Measurements from ENCODE around the gene VASH1. TPM values are rescaled to one million over a fixed set of nuclear protein-coding genes. Genes with fewer than 3 reads are reported as not detected.

VASH1 gene
- polyA plus RNA-seq, 1 of the 3 experiments (the other 2 are of a cell fraction) = 4.9 TPM

DNA sequence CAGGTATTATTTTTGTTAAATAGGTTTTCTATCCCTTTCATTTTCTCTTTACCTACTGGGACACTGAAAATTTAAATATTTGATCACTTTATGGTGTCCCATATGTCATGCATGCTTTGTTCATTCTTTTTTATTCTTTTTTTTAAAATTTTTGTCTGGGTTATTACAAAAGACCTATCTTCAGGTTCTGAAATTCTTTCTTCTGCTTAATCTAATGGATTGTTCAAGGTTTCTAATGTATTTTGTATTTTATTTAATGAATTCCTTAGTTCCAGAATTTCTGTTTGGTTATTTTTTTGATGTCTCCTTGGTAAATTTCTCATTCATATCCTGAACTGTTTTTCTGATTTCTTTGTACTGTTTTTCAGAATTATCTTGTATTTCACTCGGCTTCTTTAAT, 20.2 kb upstream of the VASH1 start:
- H3K4me3 ChIP-seq (ENCODE audit: low read depth in 2 of 2, low read length in 1 of 2) = no peak overlapping the region
- TF ChIP-seq, protein P1, sequence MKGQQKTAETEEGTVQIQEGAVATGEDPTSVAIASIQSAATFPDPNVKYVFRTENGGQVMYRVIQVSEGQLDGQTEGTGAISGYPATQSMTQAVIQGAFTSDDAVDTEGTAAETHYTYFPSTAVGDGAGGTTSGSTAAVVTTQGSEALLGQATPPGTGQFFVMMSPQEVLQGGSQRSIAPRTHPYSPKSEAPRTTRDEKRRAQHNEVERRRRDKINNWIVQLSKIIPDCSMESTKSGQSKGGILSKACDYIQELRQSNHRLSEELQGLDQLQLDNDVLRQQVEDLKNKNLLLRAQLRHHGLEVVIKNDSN (IDR thresholded peaks at IDR 0.05; ENCODE audit: borderline replicate concordance, low read depth) = no peak
- TF ChIP-seq ELF1 (IDR thresholded peaks at IDR 0.05) (no peak), TEAD4 (IDR thresholded peaks at IDR 0.05; ENCODE audit: borderline replicate concordance, insufficient read depth) (no peak), RFX5 (IDR thresholded peaks at IDR 0.05; ENCODE audit: low read length) (no peak), FOSL2 (IDR thresholded peaks at IDR 0.05; ENCODE audit: borderline replicate concordance, low read depth) (no peak), NRF1 (IDR thresholded peaks at IDR 0.05; ENCODE audit: low read depth, low read length) (no peak), GABPA (IDR thresholded peaks at IDR 0.05; ENCODE audit: low read depth) (no peak)
- TF ChIP-seq, protein P2, sequence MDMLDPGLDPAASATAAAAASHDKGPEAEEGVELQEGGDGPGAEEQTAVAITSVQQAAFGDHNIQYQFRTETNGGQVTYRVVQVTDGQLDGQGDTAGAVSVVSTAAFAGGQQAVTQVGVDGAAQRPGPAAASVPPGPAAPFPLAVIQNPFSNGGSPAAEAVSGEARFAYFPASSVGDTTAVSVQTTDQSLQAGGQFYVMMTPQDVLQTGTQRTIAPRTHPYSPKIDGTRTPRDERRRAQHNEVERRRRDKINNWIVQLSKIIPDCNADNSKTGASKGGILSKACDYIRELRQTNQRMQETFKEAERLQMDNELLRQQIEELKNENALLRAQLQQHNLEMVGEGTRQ (IDR thresholded peaks at IDR 0.05; ENCODE audit: borderline replicate concordance, low read depth, low read length) = no peak
- ChIA-PET POLR2A (no interaction called here), CTCF (no interaction called here)
- H3K9me2 ChIP-seq = no peaks in the 10 kb centered on the region
- H3K4me2 ChIP-seq = no peak overlapping the region
- H3K9me3 ChIP-seq = 0 out of 2 replicates have a peak, but pooled peaks cover 8% of the 10 kb centered on the region
- WGBS (ENCODE audit: low lambda C conversion rate) = 8% methylated on average over 1 of the region's 1 CpG
- H3K36me3 ChIP-seq (replicated peaks in 1 of 2; ENCODE audit: control insufficient read depth in 1 of 2, insufficient read depth in 2 of 2, low read length in 1 of 2) = no peaks in the 10 kb centered on the region
- no peaks in the 10 kb centered on the region for H3K79me2 ChIP-seq (ENCODE audit: insufficient read depth)
- H3F3A ChIP-seq (replicated peaks; ENCODE audit: insufficient read depth) = no peaks in the 10 kb centered on the region
- no peaks in the 10 kb centered on the region for H3K27me3 ChIP-seq (ENCODE audit: insufficient read depth)
- H4K20me1 ChIP-seq (ENCODE audit: insufficient read depth) = no peaks in the 10 kb centered on the region
- no peaks in the 10 kb centered on the region for H3K4me1 ChIP-seq (ENCODE audit: control insufficient read depth in 1 of 2, insufficient read depth in 2 of 2, low read depth in 1 of 2, low read length in 1 of 2)
- H3K9ac ChIP-seq = no peak overlapping the region
- H2AFZ ChIP-seq (ENCODE audit: low read depth) = no peak overlapping the region
- H3K27ac ChIP-seq (ENCODE audit: low read depth in 2 of 2, low read length in 1 of 2) = no peak overlapping the region
- no peak for DNase-seq

DNA sequence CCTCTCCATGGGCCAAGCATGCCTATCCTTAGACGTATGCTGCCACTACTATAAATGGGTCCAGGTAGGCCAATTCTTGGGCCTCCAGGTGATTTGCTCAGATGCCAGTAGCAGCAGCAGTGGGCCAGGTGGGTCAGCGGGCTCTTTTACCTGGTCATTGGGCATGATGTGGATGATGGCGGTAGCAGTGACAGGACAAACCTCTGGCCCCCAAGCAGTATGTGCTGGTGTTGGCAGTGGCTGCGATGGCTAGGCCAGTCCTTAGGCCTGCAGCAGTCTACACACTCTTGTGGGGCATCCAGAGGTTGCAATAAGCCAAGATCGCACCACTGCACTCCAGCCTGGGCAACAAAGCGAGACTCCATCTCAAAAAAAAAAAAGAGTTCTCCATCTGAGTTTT, 19.1 kb upstream of the VASH1 start:
- POLR2A ChIA-PET = no interaction called here
- H3K9me2 ChIP-seq = no peaks in the 10 kb centered on the region
- CTCF ChIA-PET = no interaction called here
- no peaks in the 10 kb centered on the region for H3F3A ChIP-seq (replicated peaks; ENCODE audit: insufficient read depth)
- no peaks in the 10 kb centered on the region for H3K79me2 ChIP-seq (ENCODE audit: insufficient read depth)
- no peaks in the 10 kb centered on the region for H4K20me1 ChIP-seq (ENCODE audit: insufficient read depth)
- H3K4me2 ChIP-seq = no peak overlapping the region
- 44% methylated on average over 6 of the region's 6 CpGs for WGBS (ENCODE audit: low lambda C conversion rate)
- no peak overlapping the region for H3K27ac ChIP-seq (ENCODE audit: low read depth in 2 of 2, low read length in 1 of 2)
- H2AFZ ChIP-seq (ENCODE audit: low read depth) = no peak overlapping the region
- no peaks in the 10 kb centered on the region for H3K27me3 ChIP-seq (ENCODE audit: insufficient read depth)
- H3K4me3 ChIP-seq (ENCODE audit: low read depth in 2 of 2, low read length in 1 of 2) = no peak overlapping the region
- H3K4me1 ChIP-seq (ENCODE audit: control insufficient read depth in 1 of 2, insufficient read depth in 2 of 2, low read depth in 1 of 2, low read length in 1 of 2) = no peaks in the 10 kb centered on the region
- H3K9me3 ChIP-seq = 0 out of 2 replicates have a peak, but pooled peaks cover 8% of the 10 kb centered on the region
- TF ChIP-seq, protein P2 (IDR thresholded peaks at IDR 0.05; ENCODE audit: borderline replicate concordance, low read depth, low read length) = no peak
- TF ChIP-seq, protein P3, sequence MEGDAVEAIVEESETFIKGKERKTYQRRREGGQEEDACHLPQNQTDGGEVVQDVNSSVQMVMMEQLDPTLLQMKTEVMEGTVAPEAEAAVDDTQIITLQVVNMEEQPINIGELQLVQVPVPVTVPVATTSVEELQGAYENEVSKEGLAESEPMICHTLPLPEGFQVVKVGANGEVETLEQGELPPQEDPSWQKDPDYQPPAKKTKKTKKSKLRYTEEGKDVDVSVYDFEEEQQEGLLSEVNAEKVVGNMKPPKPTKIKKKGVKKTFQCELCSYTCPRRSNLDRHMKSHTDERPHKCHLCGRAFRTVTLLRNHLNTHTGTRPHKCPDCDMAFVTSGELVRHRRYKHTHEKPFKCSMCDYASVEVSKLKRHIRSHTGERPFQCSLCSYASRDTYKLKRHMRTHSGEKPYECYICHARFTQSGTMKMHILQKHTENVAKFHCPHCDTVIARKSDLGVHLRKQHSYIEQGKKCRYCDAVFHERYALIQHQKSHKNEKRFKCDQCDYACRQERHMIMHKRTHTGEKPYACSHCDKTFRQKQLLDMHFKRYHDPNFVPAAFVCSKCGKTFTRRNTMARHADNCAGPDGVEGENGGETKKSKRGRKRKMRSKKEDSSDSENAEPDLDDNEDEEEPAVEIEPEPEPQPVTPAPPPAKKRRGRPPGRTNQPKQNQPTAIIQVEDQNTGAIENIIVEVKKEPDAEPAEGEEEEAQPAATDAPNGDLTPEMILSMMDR (IDR thresholded peaks at IDR 0.05) = no peak
- TF ChIP-seq, protein P1 (IDR thresholded peaks at IDR 0.05; ENCODE audit: borderline replicate concordance, low read depth) = no peak
- TF ChIP-seq, protein P4, sequence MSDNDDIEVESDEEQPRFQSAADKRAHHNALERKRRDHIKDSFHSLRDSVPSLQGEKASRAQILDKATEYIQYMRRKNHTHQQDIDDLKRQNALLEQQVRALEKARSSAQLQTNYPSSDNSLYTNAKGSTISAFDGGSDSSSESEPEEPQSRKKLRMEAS (IDR thresholded peaks at IDR 0.05; ENCODE audit: low read depth) = no peak
- no peak for TF ChIP-seq TAF1 (IDR thresholded peaks at IDR 0.05; ENCODE audit: borderline replicate concordance, low read depth, low read length)
- no peak overlapping the region for H3K9ac ChIP-seq
- no peak for DNase-seq
- H3K36me3 ChIP-seq (replicated peaks in 1 of 2; ENCODE audit: control insufficient read depth in 1 of 2, insufficient read depth in 2 of 2, low read length in 1 of 2) = no peaks in the 10 kb centered on the region

All from SK-N-SH (cell line).